Measurements from ENCODE around the gene NOVA1. TPM values are rescaled to one million over a fixed set of nuclear protein-coding genes. Genes with fewer than 3 reads are reported as not detected.

NOVA1 gene
- total RNA-seq, 1 experiment from 2014 or later = not detected

DNA sequence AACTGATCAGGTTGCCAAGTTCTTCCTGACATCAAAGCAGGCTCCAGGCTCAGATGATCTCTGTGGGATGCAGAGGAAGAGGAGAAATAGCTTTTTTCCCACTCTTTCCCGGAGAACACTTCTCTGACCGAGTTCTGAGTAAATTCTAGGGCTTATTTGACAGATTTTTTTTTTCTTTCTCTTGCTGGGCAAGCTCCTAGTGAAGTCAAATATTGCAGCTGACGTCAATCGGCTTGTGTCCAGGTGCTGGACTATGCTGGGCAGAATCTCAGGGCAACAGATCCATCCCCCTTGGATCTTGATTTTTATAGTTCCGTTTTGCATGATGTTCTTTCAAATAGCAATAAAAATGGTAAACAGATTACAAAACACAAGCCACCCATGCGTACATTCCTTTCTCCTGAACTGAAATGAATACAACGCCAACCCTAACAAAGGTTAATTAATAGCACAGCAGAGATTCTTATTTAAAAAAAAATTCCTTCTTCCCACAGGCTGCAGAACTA is 182.2 kb downstream of the NOVA1 start:
- H3K9ac ChIP-seq (ENCODE audit: low read length) = no peak overlapping the region
- no peak overlapping the region for H3K4me2 ChIP-seq (ENCODE audit: low read length)
- no peak overlapping the region for H3K4me3 ChIP-seq (replicated peaks in 1 of 2; ENCODE audit: low read depth in 1 of 2, low read length in 2 of 2)
- no peak overlapping the region for H3K27ac ChIP-seq (ENCODE audit: low read depth, low read length)
- RAD21 ChIA-PET (ENCODE audit: low non-redundant PET in 1 of 2, low total read pairs in 2 of 2, uncharacterized antibody in 2 of 2, unreplicated experiment in 2 of 2) = no interaction called here
- no peak overlapping the region for H2AFZ ChIP-seq (ENCODE audit: low read depth, low read length, poor library complexity, severe bottlenecking)
- intact Hi-C loops (cut with micrococcal nuclease) = no loop called here
- H3K9me2 ChIP-seq (ENCODE audit: insufficient read depth) = no peaks in the 10 kb centered on the region
- CTCF ChIA-PET = no interaction called here
- DNase-seq (ENCODE audit: low read depth, low spot score) (no peak), ATAC-seq (no peak)
- no peaks in the 10 kb centered on the region for H3K79me2 ChIP-seq (ENCODE audit: insufficient read depth, low read length)
- peaks cover 7 to 42% of the 10 kb centered on the region in 2 experiments; a peak in 2 of 4 replicates for H3K9me3 ChIP-seq (ENCODE audit: control insufficient read depth in 1 of 2, insufficient read depth in 1 of 2, low read depth in 1 of 2, low read length in 2 of 2)
- H3K27me3 ChIP-seq (ENCODE audit: insufficient read depth, low read length) = no peaks in the 10 kb centered on the region
- TF ChIP-seq ELF1 (IDR thresholded peaks at IDR 0.05; ENCODE audit: borderline replicate concordance, low read depth) (no peak), RAD21 (IDR thresholded peaks at IDR 0.05; ENCODE audit: low read depth) (no peak), ZFX (IDR thresholded peaks at IDR 0.05) (no peak), POLR2AphosphoS5 (IDR thresholded peaks at IDR 0.05; ENCODE audit: low read depth, low read length) (no peak), CEBPB (IDR thresholded peaks at IDR 0.05; ENCODE audit: low read depth) (no peak), SIN3A (IDR thresholded peaks at IDR 0.05; ENCODE audit: low read depth) (no peak), EZH2 (IDR thresholded peaks at IDR 0.05) (no peak), CTCF (IDR thresholded peaks at IDR 0.05 in 2 of 3, conservative IDR thresholded peaks at IDR 0.05 in 1 of 3; ENCODE audit: borderline replicate concordance in 1 of 3, insufficient read depth in 1 of 3, low read depth in 2 of 3, low read length in 2 of 3) (no peak), JUND (IDR thresholded peaks at IDR 0.05) (no peak)
- TF ChIP-seq, protein P1, sequence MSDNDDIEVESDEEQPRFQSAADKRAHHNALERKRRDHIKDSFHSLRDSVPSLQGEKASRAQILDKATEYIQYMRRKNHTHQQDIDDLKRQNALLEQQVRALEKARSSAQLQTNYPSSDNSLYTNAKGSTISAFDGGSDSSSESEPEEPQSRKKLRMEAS (IDR thresholded peaks at IDR 0.05) = no peak
- no peaks in the 10 kb centered on the region for H3K36me3 ChIP-seq (ENCODE audit: control insufficient read depth in 1 of 2, insufficient read depth in 2 of 2, low read length in 2 of 2)
- no TSS peak for BruUV-seq (replicated peaks)
- no peaks in the 10 kb centered on the region for H3K4me1 ChIP-seq (ENCODE audit: control insufficient read depth in 1 of 2, insufficient read depth in 2 of 2, low read length in 2 of 2)
- POLR2A ChIA-PET = no interaction called here
- H4K20me1 ChIP-seq (ENCODE audit: insufficient read depth) = no peaks in the 10 kb centered on the region

All from HCT116 (cell line).